Liver (tissue), 9 donors: ENCODE results near the gene BRDT. TPM values are rescaled to one million over a fixed set of nuclear protein-coding genes. Genes with fewer than 3 reads are reported as not detected.
A peak's percentile ranks its signal among the peaks of the same experiment; 100 is the strongest.

Source experiments
- DNase-seq: peaks from one replicate; pipeline ENCODE4 v3.0.0-alpha.2; 2017; ENCODE audit warnings: low spot score
- H3K27ac ChIP-seq, 2 donors: one replicate each; pipeline ENCODE4 v1.7.0; 2013; ENCODE audit warnings: inconsistent platforms in 2 of 2, low read length in 2 of 2, control low read depth in 1 of 2, low read depth in 1 of 2, mild to moderate bottlenecking in 1 of 2
- H3K27me3 ChIP-seq, 4 donors: one replicate each; pipeline versions ENCODE4 v1.6.1 to v1.7.0; 2013; ENCODE audit warnings: low read length in 3 of 4, inconsistent platforms in 1 of 4, mild to moderate bottlenecking in 1 of 4, moderate library complexity in 1 of 4; ENCODE audit not compliant: control insufficient read depth in 4 of 4, insufficient read depth in 4 of 4
- H3K36me3 ChIP-seq, 4 donors: one replicate each; pipeline versions ENCODE4 v1.6.1 to v1.7.0; 2013; ENCODE audit warnings: low read length in 3 of 4, mild to moderate bottlenecking in 3 of 4, low read depth in 1 of 4, moderate library complexity in 1 of 4; ENCODE audit not compliant: control insufficient read depth in 4 of 4, insufficient read depth in 3 of 4
- H3K4me1 ChIP-seq, 4 donors: one replicate each; pipeline versions ENCODE4 v1.6.1 to v1.7.0; 2013; ENCODE audit warnings: low read length in 3 of 4, mild to moderate bottlenecking in 3 of 4, moderate library complexity in 1 of 4; ENCODE audit not compliant: control insufficient read depth in 4 of 4, insufficient read depth in 4 of 4
- H3K4me3 ChIP-seq, 3 donors: one replicate each; pipeline versions ENCODE4 v1.6.1 to v1.7.0; 2013; ENCODE audit warnings: low read length in 3 of 3, control low read depth in 1 of 3, low read depth in 1 of 3, mild to moderate bottlenecking in 1 of 3
- H3K9ac ChIP-seq, 2 donors: one replicate each; pipeline ENCODE4 v1.7.0; 2013; ENCODE audit warnings: low read length in 2 of 2, mild to moderate bottlenecking in 2 of 2, moderate library complexity in 2 of 2, control low read depth in 1 of 2, low read depth in 1 of 2
- H3K9me3 ChIP-seq, 4 donors: one replicate each; pipeline versions ENCODE4 v1.6.1 to v1.7.0; 2013; ENCODE audit warnings: low read length in 3 of 4; ENCODE audit not compliant: control insufficient read depth in 4 of 4
- EGR1 ChIP-seq, 2 donors: IDR thresholded peaks; 2 replicates each; pipeline ENCODE4 v1.6.1; 2016 to 2018; ENCODE audit warnings: antibody characterized with exemption in 2 of 2, low read depth in 2 of 2
- FOXA1 ChIP-seq: IDR thresholded peaks from 2 replicates; pipeline ENCODE4 v1.6.1; 2016; ENCODE audit warnings: antibody characterized with exemption
- GABPA ChIP-seq, 2 donors: IDR thresholded peaks in 1 of 2; conservative IDR thresholded peaks in 1 of 2; 2 replicates each; pipeline ENCODE4 v1.6.1; 2016; ENCODE audit warnings: antibody characterized with exemption in 2 of 2, mild to moderate bottlenecking in 1 of 2, moderate library complexity in 1 of 2
- HNF4A ChIP-seq, 2 donors: conservative IDR thresholded peaks; 2 replicates each; pipeline ENCODE4 v1.6.1; 2016; ENCODE audit warnings: antibody characterized with exemption in 2 of 2, mild to moderate bottlenecking in 2 of 2
- HNF4G ChIP-seq: IDR thresholded peaks from 2 replicates; pipeline ENCODE4 v1.6.1; 2016; ENCODE audit warnings: antibody characterized with exemption
- JUND ChIP-seq, 2 donors: IDR thresholded peaks; 2 replicates each; pipeline ENCODE4 v1.6.1; 2016; ENCODE audit warnings: antibody characterized with exemption in 2 of 2
- MAX ChIP-seq: IDR thresholded peaks from 2 replicates; pipeline ENCODE4 v1.6.1; 2016; ENCODE audit warnings: antibody characterized with exemption
- NR2F2 ChIP-seq: IDR thresholded peaks from 2 replicates; pipeline ENCODE4 v1.6.1; 2016; ENCODE audit warnings: antibody characterized with exemption
- RAD21 ChIP-seq, 2 donors: IDR thresholded peaks; 2 replicates each; pipeline ENCODE4 v1.6.1; 2016; ENCODE audit warnings: antibody characterized with exemption in 2 of 2, mild to moderate bottlenecking in 2 of 2
- RXRA ChIP-seq, 2 donors: IDR thresholded peaks; 2 replicates each; pipeline ENCODE4 v1.6.1; 2017 to 2018; ENCODE audit warnings: antibody characterized with exemption in 2 of 2, mild to moderate bottlenecking in 1 of 2
- SP1 ChIP-seq: IDR thresholded peaks from 2 replicates; pipeline ENCODE4 v1.6.1; 2018; ENCODE audit warnings: antibody characterized with exemption, mild to moderate bottlenecking
- TAF1 ChIP-seq: conservative IDR thresholded peaks from 2 replicates; pipeline ENCODE4 v1.6.1; 2016; ENCODE audit warnings: antibody characterized with exemption, mild to moderate bottlenecking
- YY1 ChIP-seq: IDR thresholded peaks from 2 replicates; pipeline ENCODE4 v1.6.1; 2016; ENCODE audit warnings: antibody characterized with exemption, mild to moderate bottlenecking
- ZBTB33 ChIP-seq: IDR thresholded peaks from 2 replicates; pipeline ENCODE4 v1.6.1; 2016; ENCODE audit warnings: antibody characterized with exemption
- WGBS: extraction: QIAGEN DNeasy Blood & Tissue Kit; methylation state at CpG from one replicate; pipeline ENCODE4 v1.1.7; 2013; 5-methylcytosine and 5-hydroxymethylcytosine counted together
- polyA plus RNA-seq, 2 donors: library from polyadenylated mRNA; stranded (reverse) in 1 of 2; unstranded in 1 of 2; fragments of 200-250 nt in 1 of 2; fragments of >200 nt in 1 of 2; fragmentation: Nextera tagmentation in 1 of 2; extraction: Ambion mirVana in 1 of 2; gene quantifications; one replicate each; pipeline versions ENCODE4 v1.2.1 to v1.2.3, GENCODE V29; 2013 to 2015
- total RNA-seq, 2 donors: library from RNA; depleted of rRNA; stranded (reverse); fragments of >200 nt; gene quantifications; one replicate each; pipeline ENCODE4 v1.2.3, GENCODE V29; 2014
- TF ChIP-seq, protein P1 (sequence below): fragments of 150-350 bp; IDR thresholded peaks from 2 replicates; pipeline ENCODE4 v1.5.1; 2017; ENCODE audit warnings: improper control_type of control experiment, low read depth, low read length; ENCODE audit not compliant: missing input control
- TF ChIP-seq, protein P2 (sequence below): IDR thresholded peaks from 2 replicates; pipeline ENCODE4 v1.6.1; 2016; ENCODE audit warnings: antibody characterized with exemption
- donor health status: healthy.
- donor health status: healthy.
- donor health status: healthy.
- donor health status: healthy.
- donor health status: healthy.

The BRDT gene
- total and polyA plus RNA-seq, 4 donors: not detected

DNA sequence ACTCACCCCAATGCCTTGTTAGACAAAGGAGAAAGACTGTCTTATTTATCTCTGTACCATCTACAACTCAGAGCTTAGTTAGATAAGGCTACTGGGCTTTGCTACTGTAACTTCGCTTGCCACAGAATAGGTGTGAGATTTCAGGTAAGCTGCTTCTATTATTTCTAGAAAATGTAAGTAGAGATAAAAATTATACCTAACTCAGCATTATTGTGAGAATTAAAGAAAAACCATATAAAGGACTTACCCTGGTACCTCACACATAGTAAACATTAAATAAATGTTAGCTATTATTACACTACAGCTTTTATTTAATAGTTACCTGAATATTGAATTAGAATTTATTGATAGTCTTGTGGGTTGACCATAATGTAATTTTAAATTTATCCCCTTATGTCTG, 44.1 kb downstream of the BRDT start:
- Histone ChIP-seq H3K9me3 (no peaks in the 10 kb centered on the region), H3K27ac (no peak overlapping the region), H3K4me1 (no peaks in the 10 kb centered on the region), H3K36me3 (no peaks in the 10 kb centered on the region), H3K9ac (no peak overlapping the region), H3K4me3 (no peak overlapping the region), H3K27me3 (peaks cover 0 to 5% (median 0%) of the 10 kb centered on the region in 4 donors)
- WGBS: 99% methylated on average over 1 of the region's 1 CpG
- TF ChIP-seq HNF4A (conservative IDR thresholded peaks at IDR 0.05): no peak
- TF ChIP-seq TAF1: no peak
- no peak for TF ChIP-seq MAX
- no peak for DNase-seq

- TF ChIP-seq, protein P1, sequence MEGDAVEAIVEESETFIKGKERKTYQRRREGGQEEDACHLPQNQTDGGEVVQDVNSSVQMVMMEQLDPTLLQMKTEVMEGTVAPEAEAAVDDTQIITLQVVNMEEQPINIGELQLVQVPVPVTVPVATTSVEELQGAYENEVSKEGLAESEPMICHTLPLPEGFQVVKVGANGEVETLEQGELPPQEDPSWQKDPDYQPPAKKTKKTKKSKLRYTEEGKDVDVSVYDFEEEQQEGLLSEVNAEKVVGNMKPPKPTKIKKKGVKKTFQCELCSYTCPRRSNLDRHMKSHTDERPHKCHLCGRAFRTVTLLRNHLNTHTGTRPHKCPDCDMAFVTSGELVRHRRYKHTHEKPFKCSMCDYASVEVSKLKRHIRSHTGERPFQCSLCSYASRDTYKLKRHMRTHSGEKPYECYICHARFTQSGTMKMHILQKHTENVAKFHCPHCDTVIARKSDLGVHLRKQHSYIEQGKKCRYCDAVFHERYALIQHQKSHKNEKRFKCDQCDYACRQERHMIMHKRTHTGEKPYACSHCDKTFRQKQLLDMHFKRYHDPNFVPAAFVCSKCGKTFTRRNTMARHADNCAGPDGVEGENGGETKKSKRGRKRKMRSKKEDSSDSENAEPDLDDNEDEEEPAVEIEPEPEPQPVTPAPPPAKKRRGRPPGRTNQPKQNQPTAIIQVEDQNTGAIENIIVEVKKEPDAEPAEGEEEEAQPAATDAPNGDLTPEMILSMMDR: peak; percentile 37
- TF ChIP-seq RAD21 (IDR thresholded peaks at IDR 0.05): peak; percentile 79 to 81
- no peak for TF ChIP-seq MAX
- Histone ChIP-seq H3K9me3 (no peaks in the 10 kb centered on the region), H3K27ac (no peak overlapping the region), H3K36me3 (no peaks in the 10 kb centered on the region), H3K27me3 (peaks cover 0 to 5% (median 0%) of the 10 kb centered on the region in 4 donors), H3K9ac (no peak overlapping the region), H3K4me1 (no peaks in the 10 kb centered on the region), H3K4me3 (no peak overlapping the region)
- WGBS: 87% methylated on average over 1 of the region's 1 CpG
- DNase-seq: no peak
Observed at GRCh38 chr1:91997607-91998195, 48.5 kb downstream of the BRDT start.

DNA sequence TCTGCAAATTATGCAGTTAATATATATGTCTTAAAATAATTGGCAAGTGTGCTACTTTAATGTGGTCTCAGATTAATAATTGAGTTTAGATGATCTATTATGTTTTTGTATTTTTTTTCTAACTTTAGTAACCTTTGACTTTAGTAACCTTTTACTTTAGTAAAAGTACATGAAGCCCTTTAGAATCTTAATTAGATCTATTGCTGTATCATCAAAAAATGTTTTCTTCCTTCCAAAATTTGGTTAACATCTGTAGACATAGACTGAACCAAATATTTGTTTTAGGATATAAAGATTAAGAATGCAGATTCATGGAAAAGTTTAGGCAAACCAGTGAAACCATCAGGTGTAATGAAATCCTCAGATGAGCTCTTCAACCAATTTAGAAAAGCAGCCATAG, 54.9 kb downstream of the BRDT start:
- Histone ChIP-seq H3K9me3 (no peaks in the 10 kb centered on the region), H3K4me1 (no peaks in the 10 kb centered on the region), H3K4me3 (no peak overlapping the region), H3K9ac (no peak overlapping the region), H3K27ac (no peak overlapping the region), H3K36me3 (no peaks in the 10 kb centered on the region), H3K27me3 (no peaks in the 10 kb centered on the region)
- DNase-seq: no peak
- TF ChIP-seq RXRA (IDR thresholded peaks at IDR 0.05): no peak
- no peak for TF ChIP-seq EGR1 (IDR thresholded peaks at IDR 0.05; ENCODE audit: low read depth in 2 of 2)
- TF ChIP-seq HNF4G: no peak
- no peak for TF ChIP-seq JUND (IDR thresholded peaks at IDR 0.05)
- no peak for TF ChIP-seq HNF4A (conservative IDR thresholded peaks at IDR 0.05)
- TF ChIP-seq RAD21 (IDR thresholded peaks at IDR 0.05): no peak

- H3K9ac ChIP-seq: no peak overlapping the region
- H3K4me1 ChIP-seq: no peaks in the 10 kb centered on the region
- no peak for TF ChIP-seq HNF4G
- TF ChIP-seq ZBTB33: no peak
- TF ChIP-seq, protein P2, sequence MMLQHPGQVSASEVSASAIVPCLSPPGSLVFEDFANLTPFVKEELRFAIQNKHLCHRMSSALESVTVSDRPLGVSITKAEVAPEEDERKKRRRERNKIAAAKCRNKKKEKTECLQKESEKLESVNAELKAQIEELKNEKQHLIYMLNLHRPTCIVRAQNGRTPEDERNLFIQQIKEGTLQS: no peak
- TF ChIP-seq RAD21 (IDR thresholded peaks at IDR 0.05): no peak
- no peak for TF ChIP-seq FOXA1
- no peak for TF ChIP-seq GABPA (IDR thresholded peaks at IDR 0.05 in 1 of 2, conservative IDR thresholded peaks at IDR 0.05 in 1 of 2)
- no peak for TF ChIP-seq MAX
- no peak for TF ChIP-seq SP1
- no peak for TF ChIP-seq NR2F2
- no peak for TF ChIP-seq YY1
- TF ChIP-seq RXRA (IDR thresholded peaks at IDR 0.05): no peak
- no peak for TF ChIP-seq HNF4A (conservative IDR thresholded peaks at IDR 0.05)
- H3K27me3 ChIP-seq: peaks cover 0 to 3% (median 0%) of the 10 kb centered on the region in 4 donors
- H3K9me3 ChIP-seq: no peaks in the 10 kb centered on the region
- H3K4me3 ChIP-seq: no peak overlapping the region
- no peak overlapping the region for H3K27ac ChIP-seq
- no peak for DNase-seq
- no peaks in the 10 kb centered on the region for H3K36me3 ChIP-seq
Observed at GRCh38 chr1:92013923-92014322, 64.7 kb downstream of the BRDT start.
